Breast epithelium (tissue), 3 donors: ENCODE data around the gene ZNF30.

Experiments
- POLR2A ChIP-seq: fragments of 450-650 bp; IDR thresholded peaks from one replicate; pipeline ENCODE4 v1.6.1; 2016; ENCODE audit warnings: antibody characterized with exemption, mild to moderate bottlenecking, moderate library complexity
- TF ChIP-seq, protein P1 (sequence below), 3 donors: fragments of 450-650 bp; IDR thresholded peaks; one replicate each; pipeline ENCODE4 v1.5.1; 2016 to 2017; ENCODE audit warnings: antibody characterized with exemption in 3 of 3, mild to moderate bottlenecking in 3 of 3, moderate library complexity in 3 of 3

DNA sequence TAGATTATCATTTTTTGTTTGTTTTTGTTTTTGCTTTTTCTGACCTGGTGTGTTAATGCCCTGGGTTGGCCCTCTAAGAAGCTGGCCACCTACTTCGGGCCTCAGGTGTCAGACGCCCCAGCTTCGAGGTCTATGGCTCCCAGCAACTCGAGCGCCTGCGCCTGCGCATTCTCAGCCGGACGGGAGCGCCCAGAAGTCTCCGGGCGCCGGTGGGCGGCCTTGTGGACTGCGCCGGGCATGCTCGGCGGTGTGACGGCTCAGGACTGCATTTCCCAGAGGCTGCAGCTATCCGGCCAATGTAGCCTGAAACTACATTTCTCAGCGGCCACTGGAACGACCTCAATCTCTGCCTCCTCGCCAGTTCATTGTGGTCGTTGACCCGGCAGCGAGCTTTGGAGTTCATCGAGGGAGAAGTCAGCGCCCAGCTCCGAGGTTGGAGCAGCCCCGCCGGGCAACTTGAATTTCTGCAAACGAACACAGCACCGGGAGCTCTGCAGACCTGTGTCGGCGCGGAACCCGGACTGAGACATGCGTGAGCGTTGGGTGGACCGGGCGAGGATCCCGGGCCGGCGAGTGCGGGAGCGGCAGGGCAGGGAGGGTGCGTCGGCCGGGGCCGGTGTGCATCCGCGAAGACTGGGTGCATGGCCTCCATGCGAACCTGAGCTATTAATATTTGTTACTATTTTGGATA, at the start of gene ZNF30:
- TF ChIP-seq, protein P1, sequence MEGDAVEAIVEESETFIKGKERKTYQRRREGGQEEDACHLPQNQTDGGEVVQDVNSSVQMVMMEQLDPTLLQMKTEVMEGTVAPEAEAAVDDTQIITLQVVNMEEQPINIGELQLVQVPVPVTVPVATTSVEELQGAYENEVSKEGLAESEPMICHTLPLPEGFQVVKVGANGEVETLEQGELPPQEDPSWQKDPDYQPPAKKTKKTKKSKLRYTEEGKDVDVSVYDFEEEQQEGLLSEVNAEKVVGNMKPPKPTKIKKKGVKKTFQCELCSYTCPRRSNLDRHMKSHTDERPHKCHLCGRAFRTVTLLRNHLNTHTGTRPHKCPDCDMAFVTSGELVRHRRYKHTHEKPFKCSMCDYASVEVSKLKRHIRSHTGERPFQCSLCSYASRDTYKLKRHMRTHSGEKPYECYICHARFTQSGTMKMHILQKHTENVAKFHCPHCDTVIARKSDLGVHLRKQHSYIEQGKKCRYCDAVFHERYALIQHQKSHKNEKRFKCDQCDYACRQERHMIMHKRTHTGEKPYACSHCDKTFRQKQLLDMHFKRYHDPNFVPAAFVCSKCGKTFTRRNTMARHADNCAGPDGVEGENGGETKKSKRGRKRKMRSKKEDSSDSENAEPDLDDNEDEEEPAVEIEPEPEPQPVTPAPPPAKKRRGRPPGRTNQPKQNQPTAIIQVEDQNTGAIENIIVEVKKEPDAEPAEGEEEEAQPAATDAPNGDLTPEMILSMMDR (IDR thresholded peaks at IDR 0.05): no peak
- no peak for TF ChIP-seq POLR2A
